ENCODE data around the gene ZNF362. TPM values are rescaled to one million over a fixed set of nuclear protein-coding genes. Genes with fewer than 3 reads are reported as not detected.

The ZNF362 gene
- total and polyA plus RNA-seq, 2 of the 13 experiments (the other 11 are each of a cell fraction or from before 2014, with no cell fraction given): 8.3 to 14.2 TPM

DNA sequence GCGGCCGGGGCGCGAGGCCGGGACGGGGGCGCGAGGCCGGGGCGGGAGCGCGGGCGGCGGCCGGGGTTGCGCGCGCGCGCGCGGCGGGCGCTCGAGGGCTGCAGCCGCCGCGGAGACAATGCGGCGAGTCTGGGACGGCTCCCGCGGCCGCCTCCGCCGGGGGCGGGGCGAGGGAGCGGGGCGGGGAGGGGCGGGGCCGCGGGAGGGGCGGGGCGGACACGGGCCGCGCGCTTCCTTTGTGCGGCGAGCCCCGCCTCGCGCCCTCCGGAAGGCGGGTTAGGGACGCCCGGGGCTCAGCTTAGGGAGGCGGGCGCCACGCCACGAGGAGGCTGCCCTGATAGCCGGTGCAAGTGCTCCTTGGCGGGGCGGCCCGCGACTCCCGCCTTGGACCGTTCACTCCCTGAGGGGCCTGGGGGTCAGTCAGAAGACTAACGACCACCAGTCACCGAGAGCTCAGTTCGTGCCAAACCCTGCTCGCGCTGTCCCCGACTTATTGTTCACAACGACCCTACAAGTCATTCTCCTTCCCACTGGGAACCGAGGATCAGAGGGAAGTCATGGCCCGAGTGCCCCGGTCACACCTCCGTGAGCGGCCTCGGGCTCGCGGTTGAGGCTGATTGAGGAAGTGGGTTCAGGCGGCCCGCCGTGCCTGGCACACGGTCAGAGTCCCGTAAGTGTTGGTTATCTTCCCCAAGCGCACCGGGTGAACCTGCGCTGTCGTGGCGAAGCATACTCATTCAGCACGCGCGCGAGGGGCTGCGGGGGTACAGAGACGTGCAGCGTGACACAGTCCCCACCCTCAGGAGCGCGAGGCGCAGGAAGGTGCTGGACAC lies 93.7 kb downstream of the ZNF362 start (continued):
- no peak for TF ChIP-seq JUNB (CRISPR knock-in tag; IDR thresholded peaks at IDR 0.05; ENCODE audit: borderline replicate concordance)
- no peak for TF ChIP-seq ZNF207 (IDR thresholded peaks at IDR 0.05; ENCODE audit: borderline replicate concordance)
- no peak for TF ChIP-seq ATAD3A (CRISPR knock-in tag; IDR thresholded peaks at IDR 0.05)
- no peak for TF ChIP-seq NPAS2 (CRISPR knock-in tag; IDR thresholded peaks at IDR 0.05; ENCODE audit: borderline replicate concordance)
- TF ChIP-seq SNAPC2 (CRISPR knock-in tag; IDR thresholded peaks at IDR 0.05): peak; percentile 57; the same call in 1 of the 2 replicates
- TF ChIP-seq SMAD9 (CRISPR knock-in tag; IDR thresholded peaks at IDR 0.05): no peak
- no peak for TF ChIP-seq RBM22 (optimal IDR thresholded peaks at IDR 0.05; ENCODE audit: low read length)
- TF ChIP-seq TCF7 (IDR thresholded peaks at IDR 0.05; ENCODE audit: low read depth): no peak
- TF ChIP-seq CHD2 (IDR thresholded peaks at IDR 0.05; ENCODE audit: low read depth, low read length): no peak
- TF ChIP-seq, protein P1, sequence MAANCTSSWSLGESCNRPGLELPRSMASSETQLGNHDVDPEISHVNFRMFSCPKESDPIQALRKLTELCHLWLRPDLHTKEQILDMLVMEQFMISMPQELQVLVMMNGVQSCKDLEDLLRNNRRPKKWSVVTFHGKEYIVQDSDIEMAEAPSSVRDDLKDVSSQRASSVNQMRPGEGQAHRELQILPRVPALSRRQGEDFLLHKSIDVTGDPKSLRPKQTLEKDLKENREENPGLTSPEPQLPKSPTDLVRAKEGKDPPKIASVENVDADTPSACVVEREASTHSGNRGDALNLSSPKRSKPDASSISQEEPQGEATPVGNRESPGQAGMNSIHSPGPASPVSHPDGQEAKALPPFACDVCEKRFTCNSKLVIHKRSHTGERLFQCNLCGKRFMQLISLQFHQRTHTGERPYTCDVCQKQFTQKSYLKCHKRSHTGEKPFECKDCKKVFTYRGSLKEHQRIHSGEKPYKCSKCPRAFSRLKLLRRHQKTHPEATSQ (CRISPR knock-in tag; IDR thresholded peaks at IDR 0.05; ENCODE audit: borderline replicate concordance): no peak
- 0 out of 2 replicates have a peak, but pooled peaks have one; percentile 65 for TF ChIP-seq ZNF354B (CRISPR knock-in tag; IDR thresholded peaks at IDR 0.05)
- no peak for TF ChIP-seq POLR2AphosphoS2 (IDR thresholded peaks at IDR 0.05; ENCODE audit: low read depth, low read length)
- TF ChIP-seq, protein P2, sequence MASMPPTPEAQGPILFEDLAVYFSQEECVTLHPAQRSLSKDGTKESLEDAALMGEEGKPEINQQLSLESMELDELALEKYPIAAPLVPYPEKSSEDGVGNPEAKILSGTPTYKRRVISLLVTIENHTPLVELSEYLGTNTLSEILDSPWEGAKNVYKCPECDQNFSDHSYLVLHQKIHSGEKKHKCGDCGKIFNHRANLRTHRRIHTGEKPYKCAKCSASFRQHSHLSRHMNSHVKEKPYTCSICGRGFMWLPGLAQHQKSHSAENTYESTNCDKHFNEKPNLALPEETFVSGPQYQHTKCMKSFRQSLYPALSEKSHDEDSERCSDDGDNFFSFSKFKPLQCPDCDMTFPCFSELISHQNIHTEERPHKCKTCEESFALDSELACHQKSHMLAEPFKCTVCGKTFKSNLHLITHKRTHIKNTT (CRISPR knock-in tag; IDR thresholded peaks at IDR 0.05): no peak
- no peak for TF ChIP-seq ZNF20 (CRISPR knock-in tag; IDR thresholded peaks at IDR 0.05)
- no peak for TF ChIP-seq NFE2L1 (CRISPR knock-in tag; IDR thresholded peaks at IDR 0.05; ENCODE audit: borderline replicate concordance)
- no peak for TF ChIP-seq JDP2 (CRISPR knock-in tag; IDR thresholded peaks at IDR 0.05; ENCODE audit: borderline replicate concordance)
- TF ChIP-seq, protein P3, sequence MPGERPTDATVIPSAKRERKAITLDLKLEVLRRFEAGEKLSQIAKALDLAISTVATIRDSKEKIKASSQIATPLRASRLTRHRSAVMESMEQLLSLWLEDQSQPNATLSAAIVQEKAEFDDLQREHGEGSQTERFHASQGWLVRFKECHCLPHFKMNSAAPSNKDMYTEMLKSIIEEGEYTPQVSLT (CRISPR knock-in tag; IDR thresholded peaks at IDR 0.05; ENCODE audit: borderline replicate concordance, low read depth): no peak; the same call in 1 of the 2 replicates
- TF ChIP-seq, protein P4, sequence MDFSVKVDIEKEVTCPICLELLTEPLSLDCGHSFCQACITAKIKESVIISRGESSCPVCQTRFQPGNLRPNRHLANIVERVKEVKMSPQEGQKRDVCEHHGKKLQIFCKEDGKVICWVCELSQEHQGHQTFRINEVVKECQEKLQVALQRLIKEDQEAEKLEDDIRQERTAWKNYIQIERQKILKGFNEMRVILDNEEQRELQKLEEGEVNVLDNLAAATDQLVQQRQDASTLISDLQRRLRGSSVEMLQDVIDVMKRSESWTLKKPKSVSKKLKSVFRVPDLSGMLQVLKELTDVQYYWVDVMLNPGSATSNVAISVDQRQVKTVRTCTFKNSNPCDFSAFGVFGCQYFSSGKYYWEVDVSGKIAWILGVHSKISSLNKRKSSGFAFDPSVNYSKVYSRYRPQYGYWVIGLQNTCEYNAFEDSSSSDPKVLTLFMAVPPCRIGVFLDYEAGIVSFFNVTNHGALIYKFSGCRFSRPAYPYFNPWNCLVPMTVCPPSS (IDR thresholded peaks at IDR 0.05): no peak
- no peak for TF ChIP-seq PAX8 (CRISPR knock-in tag; IDR thresholded peaks at IDR 0.05; ENCODE audit: borderline replicate concordance)
- no peak; the same call in 1 of the 2 replicates for TF ChIP-seq NFYB (CRISPR knock-in tag; IDR thresholded peaks at IDR 0.05)
- TF ChIP-seq HIVEP1 (CRISPR knock-in tag; IDR thresholded peaks at IDR 0.05): peak; percentile 87
- peak; percentile 59 for TF ChIP-seq ELF1 (CRISPR knock-in tag; IDR thresholded peaks at IDR 0.05)
- TF ChIP-seq NFKB2 (CRISPR knock-in tag; IDR thresholded peaks at IDR 0.05; ENCODE audit: borderline replicate concordance): peak; percentile 87; the same call in 1 of the 2 replicates
- no peak; the same call in 1 of the 2 replicates for TF ChIP-seq ARNT2 (CRISPR knock-in tag; IDR thresholded peaks at IDR 0.05; ENCODE audit: low read depth)
- TF ChIP-seq MZF1 (CRISPR knock-in tag; IDR thresholded peaks at IDR 0.05; ENCODE audit: borderline replicate concordance): 0 out of 2 replicates have a peak, but pooled peaks have one; percentile 82

Measured in HepG2 (cell line).